ENCODE measurements around the gene A3GALT2.

A3GALT2 gene

DNA sequence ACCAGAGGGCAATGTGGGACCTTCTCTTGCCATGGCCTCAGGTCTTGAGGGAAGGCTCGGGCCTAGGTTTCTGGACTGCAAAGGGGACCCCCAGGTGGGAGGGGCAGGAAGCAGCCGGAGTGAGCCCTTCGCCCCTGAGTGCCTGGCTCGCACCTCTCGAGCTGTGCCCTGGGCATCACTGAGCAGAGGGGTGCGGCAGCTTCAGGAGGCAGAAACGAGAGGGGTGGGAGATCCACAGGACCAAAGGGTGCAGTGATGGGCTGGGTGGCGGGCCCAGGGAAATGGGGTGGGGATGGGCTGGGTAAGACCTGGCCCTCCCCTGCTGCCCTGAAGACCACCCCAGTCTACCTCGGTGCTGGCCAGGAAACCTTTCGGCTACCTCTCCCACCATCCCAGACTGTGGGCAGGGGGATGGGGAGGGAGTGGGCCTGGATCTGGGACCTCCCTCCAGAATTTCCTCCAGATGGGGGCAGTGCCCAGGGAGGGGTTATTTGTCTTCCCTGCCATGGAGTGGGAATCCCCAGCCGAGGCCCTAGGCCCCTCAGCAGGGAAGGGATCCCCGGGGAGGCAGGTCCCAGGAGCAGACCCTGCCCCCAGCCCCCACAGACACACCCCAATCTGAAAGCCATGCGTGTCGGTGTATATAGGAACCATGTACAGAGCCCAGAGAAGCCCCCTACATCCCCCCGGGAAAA is 21.3 kb downstream of the A3GALT2 start:
- Histone ChIP-seq H3K4me3 (ENCODE audit: extremely low read depth, insufficient read depth, low read length, poor library complexity, severe bottlenecking) (no peak overlapping the region), H3K4me1 (ENCODE audit: control insufficient read depth, insufficient read depth, low read length, poor library complexity, severe bottlenecking) (peaks cover 6% of the 10 kb centered on the region), H3K36me3 (ENCODE audit: control insufficient read depth, insufficient read depth, low read length) (peaks cover 73% of the 10 kb centered on the region), H3K27ac (ENCODE audit: low read depth, low read length, severe bottlenecking) (no peak overlapping the region), H3K9me3 (ENCODE audit: control insufficient read depth, low read length) (no peaks in the 10 kb centered on the region)
- WGBS, 2 experiments (ENCODE audit: insufficient coverage in 2 of 2) = 94 to 95% methylated on average over 7 to 10 of the region's 15 CpGs

DNA sequence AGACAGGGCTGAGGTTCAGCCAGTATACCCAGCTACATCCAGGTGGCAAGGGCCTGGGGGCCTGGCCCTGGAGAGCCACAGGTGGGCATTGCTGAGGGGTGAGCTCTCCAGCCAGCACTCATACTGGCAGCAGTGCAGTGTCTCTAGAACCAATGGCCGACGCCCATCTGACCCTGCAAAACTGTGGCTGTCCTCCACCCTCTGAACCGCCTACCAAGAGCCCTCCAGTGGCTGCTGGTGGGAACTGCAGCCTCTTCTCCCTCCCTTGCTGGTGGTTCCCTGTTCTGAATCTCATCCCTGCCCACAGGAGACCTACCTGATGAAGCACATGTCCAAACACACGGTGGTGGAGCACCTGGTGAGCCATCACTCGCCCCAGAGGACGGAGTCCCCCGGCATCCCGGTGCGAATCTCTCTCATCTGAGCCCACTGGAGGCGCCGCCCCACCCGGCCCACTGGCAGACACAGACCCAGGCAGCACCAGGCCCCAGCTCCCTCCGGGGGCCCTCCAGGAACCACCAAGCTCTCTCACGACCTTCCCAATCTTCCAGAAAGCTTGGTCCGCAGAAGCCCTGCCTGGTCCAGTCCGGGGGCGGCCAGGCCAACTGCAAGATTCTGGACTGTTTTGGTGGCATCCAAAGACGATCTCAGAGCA is 22.1 kb downstream of the A3GALT2 start:
- H3K4me1 ChIP-seq (ENCODE audit: control insufficient read depth, insufficient read depth, low read length, poor library complexity, severe bottlenecking) = no peaks in the 10 kb centered on the region
- H3K4me3 ChIP-seq (ENCODE audit: extremely low read depth, insufficient read depth, low read length, poor library complexity, severe bottlenecking) = no peak overlapping the region
- 74 to 84% methylated on average over 17 to 18 of the region's 18 CpGs for WGBS, 2 experiments (ENCODE audit: insufficient coverage in 2 of 2)
- H3K27ac ChIP-seq (ENCODE audit: low read depth, low read length, severe bottlenecking) = no peak overlapping the region
- H3K36me3 ChIP-seq (ENCODE audit: control insufficient read depth, insufficient read depth, low read length) = peaks cover 80% of the 10 kb centered on the region
- no peaks in the 10 kb centered on the region for H3K9me3 ChIP-seq (ENCODE audit: control insufficient read depth, low read length)

DNA sequence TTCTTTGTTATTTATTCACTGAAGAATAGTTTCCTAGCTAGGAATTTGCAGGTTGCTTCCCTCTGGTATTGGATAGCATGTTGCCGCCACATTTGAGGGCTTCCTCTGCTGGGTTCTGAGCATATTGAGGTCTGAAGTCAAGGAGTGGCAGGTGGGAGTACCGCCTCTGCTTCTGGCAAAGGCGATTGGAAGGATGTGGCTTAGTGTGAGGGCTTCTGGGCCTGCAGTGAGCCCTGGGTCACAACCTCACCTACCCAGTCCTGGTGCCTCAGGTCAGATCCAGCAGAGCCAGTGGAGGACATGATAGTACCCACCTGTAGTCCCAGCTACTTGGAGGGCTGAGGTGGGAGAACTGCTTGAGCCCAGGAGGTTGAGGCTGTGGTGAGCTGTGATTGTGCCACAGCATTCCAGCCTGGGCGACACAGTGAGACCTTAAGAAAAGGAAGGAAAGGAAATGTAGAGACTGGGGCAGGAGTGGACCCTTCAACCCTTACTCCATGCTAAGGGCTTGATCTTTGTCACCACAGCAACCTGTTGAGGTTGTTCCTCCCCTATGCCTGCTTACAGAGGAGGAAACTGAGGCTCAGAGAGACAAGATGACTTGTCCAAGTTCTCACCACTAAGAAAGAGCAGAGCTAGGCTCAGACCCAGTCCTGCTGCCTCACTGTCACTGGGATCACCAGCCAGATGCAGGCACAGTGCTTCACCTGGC is 22.8 kb downstream of the A3GALT2 start:
- Histone ChIP-seq H3K4me1 (ENCODE audit: control insufficient read depth, insufficient read depth, low read length, poor library complexity, severe bottlenecking) (no peaks in the 10 kb centered on the region), H3K27ac (ENCODE audit: low read depth, low read length, severe bottlenecking) (no peak overlapping the region), H3K4me3 (ENCODE audit: extremely low read depth, insufficient read depth, low read length, poor library complexity, severe bottlenecking) (no peak overlapping the region), H3K9me3 (ENCODE audit: control insufficient read depth, low read length) (no peaks in the 10 kb centered on the region), H3K36me3 (ENCODE audit: control insufficient read depth, insufficient read depth, low read length) (peaks cover 87% of the 10 kb centered on the region)
- WGBS, 2 experiments (ENCODE audit: insufficient coverage in 2 of 2) = 100% methylated on average over 1 to 3 of the region's 4 CpGs

DNA sequence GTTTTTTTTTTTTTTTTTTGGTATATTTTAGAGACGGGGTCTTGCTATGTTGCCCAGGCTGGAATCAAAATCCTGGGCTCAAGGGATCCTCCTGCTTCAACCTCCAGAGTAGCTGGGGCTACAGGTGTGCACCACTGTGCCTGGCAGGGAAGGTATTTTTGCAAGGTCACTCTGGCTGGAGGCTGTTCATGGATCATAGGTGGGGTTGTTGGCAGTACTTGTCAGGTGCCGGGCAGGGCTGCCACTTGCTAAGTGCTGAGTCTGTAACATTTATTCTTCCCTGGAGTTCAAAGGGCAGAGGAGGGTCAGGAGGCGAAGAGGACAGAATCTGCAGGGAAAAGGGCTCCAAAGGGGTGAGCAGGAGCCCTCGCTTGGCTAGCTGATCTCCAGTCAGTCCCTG is 24.1 kb downstream of the A3GALT2 start:
- Histone ChIP-seq H3K4me3 (ENCODE audit: extremely low read depth, insufficient read depth, low read length, poor library complexity, severe bottlenecking) (no peak overlapping the region), H3K36me3 (ENCODE audit: control insufficient read depth, insufficient read depth, low read length) (peaks cover 87% of the 10 kb centered on the region), H3K4me1 (ENCODE audit: control insufficient read depth, insufficient read depth, low read length, poor library complexity, severe bottlenecking) (no peaks in the 10 kb centered on the region), H3K9me3 (ENCODE audit: control insufficient read depth, low read length) (no peaks in the 10 kb centered on the region), H3K27ac (ENCODE audit: low read depth, low read length, severe bottlenecking) (no peak overlapping the region)
- WGBS, 2 experiments (ENCODE audit: insufficient coverage in 2 of 2) = 92 to 96% methylated on average over 2 to 4 of the region's 4 CpGs

DNA sequence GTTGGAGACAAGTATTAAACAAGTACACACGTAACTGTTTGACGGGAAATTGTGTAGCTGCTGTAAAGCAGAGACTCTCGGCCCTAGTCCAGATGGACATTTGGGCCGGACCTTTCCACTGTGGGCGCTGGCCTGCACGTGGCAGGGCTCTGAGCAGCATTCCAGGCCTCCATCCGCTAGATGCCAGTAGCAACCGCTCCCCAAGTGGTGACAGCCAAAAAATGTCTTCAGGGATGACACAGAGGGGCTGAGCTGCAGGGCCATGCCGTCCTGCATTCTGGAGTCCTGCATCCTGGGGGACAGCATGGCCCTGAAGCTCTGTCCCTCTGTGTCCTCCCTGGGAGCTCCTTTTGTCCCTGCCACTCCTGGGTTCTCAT is 24.8 kb downstream of the A3GALT2 start:
- WGBS, 2 experiments (ENCODE audit: insufficient coverage in 2 of 2) = 95 to 97% methylated on average over 9 of the region's 9 CpGs

DNA sequence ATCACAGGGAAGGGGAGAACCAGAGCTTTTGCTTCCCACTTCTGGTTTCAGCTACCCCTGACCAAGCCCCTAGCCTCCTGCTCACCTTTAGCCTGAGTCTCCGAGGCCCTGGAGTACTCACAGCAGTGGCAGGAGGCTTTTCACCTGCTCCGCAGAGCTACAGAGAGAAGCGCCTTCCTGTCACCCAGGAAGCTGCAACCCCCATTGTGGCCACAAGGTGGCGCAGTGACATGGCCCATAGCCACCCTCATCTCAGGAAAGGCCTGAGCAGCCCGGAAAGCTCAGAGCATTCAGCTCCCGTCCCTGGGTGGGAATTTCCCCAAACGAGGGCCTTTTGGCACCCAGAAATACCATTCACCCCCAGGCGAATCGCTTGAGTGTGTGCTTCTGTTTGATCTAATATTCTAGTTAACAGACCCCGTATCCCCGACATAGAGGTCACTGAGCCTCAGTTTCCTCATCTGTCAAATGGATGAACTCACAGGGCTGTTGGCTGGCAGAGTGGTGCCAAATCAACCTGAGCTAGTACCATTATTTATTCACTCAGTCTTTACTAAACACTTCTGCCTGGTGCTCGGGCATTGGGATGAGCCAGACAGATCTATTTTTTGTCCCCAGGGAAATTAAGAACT is 25.3 kb downstream of the A3GALT2 start:
- 59 to 67% methylated on average over 6 to 9 of the region's 12 CpGs for WGBS, 2 experiments (ENCODE audit: insufficient coverage in 2 of 2)
- no peaks in the 10 kb centered on the region for H3K9me3 ChIP-seq (ENCODE audit: control insufficient read depth, low read length)
- H3K36me3 ChIP-seq (ENCODE audit: control insufficient read depth, insufficient read depth, low read length) = peaks cover 75% of the 10 kb centered on the region
- no peak overlapping the region for H3K27ac ChIP-seq (ENCODE audit: low read depth, low read length, severe bottlenecking)
- no peak overlapping the region for H3K4me3 ChIP-seq (ENCODE audit: extremely low read depth, insufficient read depth, low read length, poor library complexity, severe bottlenecking)
- no peaks in the 10 kb centered on the region for H3K4me1 ChIP-seq (ENCODE audit: control insufficient read depth, insufficient read depth, low read length, poor library complexity, severe bottlenecking)

More for the DNA sequence above, 24.8 kb downstream of the A3GALT2 start:
- Histone ChIP-seq H3K9me3 (ENCODE audit: control insufficient read depth, low read length) (no peaks in the 10 kb centered on the region), H3K27ac (ENCODE audit: low read depth, low read length, severe bottlenecking) (no peak overlapping the region), H3K4me1 (ENCODE audit: control insufficient read depth, insufficient read depth, low read length, poor library complexity, severe bottlenecking) (no peaks in the 10 kb centered on the region), H3K4me3 (ENCODE audit: extremely low read depth, insufficient read depth, low read length, poor library complexity, severe bottlenecking) (no peak overlapping the region), H3K36me3 (ENCODE audit: control insufficient read depth, insufficient read depth, low read length) (peaks cover 79% of the 10 kb centered on the region)

DNA sequence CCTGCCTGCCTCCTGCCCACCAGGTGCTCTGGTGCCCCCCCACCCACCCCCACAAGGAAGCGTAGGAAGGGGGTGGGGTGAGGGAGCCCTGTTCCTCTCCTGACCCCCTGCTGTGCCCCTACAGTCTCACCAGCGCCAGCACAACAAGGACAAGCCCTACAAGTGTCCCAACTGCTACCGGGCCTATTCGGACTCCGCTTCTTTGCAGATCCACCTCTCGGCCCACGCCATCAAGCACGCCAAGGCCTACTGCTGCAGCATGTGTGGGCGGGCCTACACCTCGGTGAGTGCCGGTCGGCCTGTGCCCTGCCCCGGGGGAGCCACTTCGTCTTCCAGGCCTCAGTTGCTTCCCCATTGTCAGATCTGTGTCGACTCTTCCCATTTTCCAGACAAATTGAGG is 25.9 kb downstream of the A3GALT2 start:
- Histone ChIP-seq H3K4me3 (ENCODE audit: extremely low read depth, insufficient read depth, low read length, poor library complexity, severe bottlenecking) (no peak overlapping the region), H3K36me3 (ENCODE audit: control insufficient read depth, insufficient read depth, low read length) (peaks cover 72% of the 10 kb centered on the region), H3K4me1 (ENCODE audit: control insufficient read depth, insufficient read depth, low read length, poor library complexity, severe bottlenecking) (no peaks in the 10 kb centered on the region), H3K9me3 (ENCODE audit: control insufficient read depth, low read length) (no peaks in the 10 kb centered on the region), H3K27ac (ENCODE audit: low read depth, low read length, severe bottlenecking) (no peak overlapping the region)
- WGBS, 2 experiments (ENCODE audit: insufficient coverage in 2 of 2) = 79 to 89% methylated on average over 12 to 14 of the region's 15 CpGs

DNA sequence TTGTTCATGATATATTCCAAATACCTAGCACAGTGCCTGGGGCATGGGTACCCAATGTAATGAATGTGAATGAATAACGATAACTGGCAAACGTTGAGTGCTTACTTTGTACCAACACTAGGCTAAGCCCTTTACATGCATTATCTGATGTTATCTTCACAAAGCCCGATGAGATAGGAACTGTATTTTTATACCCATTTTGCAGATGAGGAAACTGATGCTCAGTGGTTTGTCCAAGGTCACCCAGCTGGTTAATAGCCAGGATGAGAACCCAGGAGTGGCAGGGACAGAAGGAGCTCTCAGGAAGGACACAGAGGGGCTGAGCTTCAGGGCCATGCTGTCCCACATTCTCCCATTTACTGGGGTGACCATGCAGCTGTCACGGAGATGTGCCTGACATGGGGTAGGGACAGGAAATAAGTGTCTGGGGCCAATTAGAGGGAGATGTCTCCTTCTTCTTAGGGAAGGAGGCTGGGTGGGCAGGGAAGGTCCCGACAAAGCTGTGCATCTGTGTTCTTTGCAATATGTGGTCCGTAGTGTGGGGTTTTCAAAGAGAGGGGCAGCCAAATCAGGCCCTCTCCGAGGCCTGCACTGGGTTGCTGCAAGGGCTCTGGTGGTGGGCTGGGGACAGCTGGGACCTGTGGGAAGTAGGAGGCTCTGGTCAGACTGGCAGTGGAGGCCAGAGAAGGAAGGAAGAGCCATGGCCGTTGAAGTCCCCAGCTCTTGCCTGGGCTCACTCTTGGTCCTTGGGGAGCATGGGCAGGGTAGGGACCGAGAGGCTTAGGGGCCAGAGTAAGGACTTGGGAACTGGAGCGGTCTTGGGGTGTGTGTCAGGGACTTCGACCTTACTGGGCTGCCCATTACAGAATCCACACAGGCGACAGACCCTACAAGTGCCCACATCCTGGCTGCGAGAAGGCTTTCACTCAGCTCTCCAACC is 26.6 kb downstream of the A3GALT2 start:
- peaks cover 72% of the 10 kb centered on the region for H3K36me3 ChIP-seq (ENCODE audit: control insufficient read depth, insufficient read depth, low read length)
- H3K9me3 ChIP-seq (ENCODE audit: control insufficient read depth, low read length) = no peaks in the 10 kb centered on the region
- no peak overlapping the region for H3K27ac ChIP-seq (ENCODE audit: low read depth, low read length, severe bottlenecking)
- H3K4me1 ChIP-seq (ENCODE audit: control insufficient read depth, insufficient read depth, low read length, poor library complexity, severe bottlenecking) = no peaks in the 10 kb centered on the region
- H3K4me3 ChIP-seq (ENCODE audit: extremely low read depth, insufficient read depth, low read length, poor library complexity, severe bottlenecking) = no peak overlapping the region
- 97 to 100% methylated on average over 6 to 11 of the region's 13 CpGs for WGBS, 2 experiments (ENCODE audit: insufficient coverage in 2 of 2)

DNA sequence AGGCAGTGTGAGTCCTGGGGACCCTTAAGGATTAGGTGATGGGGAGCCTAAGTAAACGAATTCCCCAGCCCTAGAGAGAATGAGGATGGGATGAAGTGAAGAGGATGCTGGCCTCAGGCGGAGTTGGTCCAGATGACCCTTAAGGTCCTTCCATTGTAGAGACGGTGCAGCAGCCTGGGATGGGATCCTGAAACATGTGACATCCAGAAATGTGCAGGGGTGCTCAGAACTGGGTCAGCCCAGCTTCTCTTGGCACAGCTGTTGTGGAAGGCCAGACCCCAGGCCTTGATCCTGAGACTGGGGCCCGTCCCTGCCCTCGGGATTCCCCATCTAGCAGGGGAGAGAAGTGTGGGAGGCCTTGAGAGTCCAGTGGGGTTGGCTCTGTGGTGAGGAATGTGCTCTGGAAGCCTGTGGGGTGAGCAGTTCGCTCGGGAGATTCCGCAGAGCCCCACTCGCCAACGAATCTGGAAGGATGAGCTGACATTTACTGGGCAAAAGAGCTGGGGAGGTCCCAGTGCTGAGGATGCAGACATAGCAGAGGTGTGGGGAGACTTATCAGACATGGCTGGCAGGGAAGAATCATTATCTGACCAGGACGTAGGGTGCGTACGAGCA is 28.1 kb downstream of the A3GALT2 start:
- Histone ChIP-seq H3K36me3 (ENCODE audit: control insufficient read depth, insufficient read depth, low read length) (peaks cover 71% of the 10 kb centered on the region), H3K4me1 (ENCODE audit: control insufficient read depth, insufficient read depth, low read length, poor library complexity, severe bottlenecking) (peaks cover 3% of the 10 kb centered on the region), H3K9me3 (ENCODE audit: control insufficient read depth, low read length) (no peaks in the 10 kb centered on the region), H3K4me3 (ENCODE audit: extremely low read depth, insufficient read depth, low read length, poor library complexity, severe bottlenecking) (no peak overlapping the region), H3K27ac (ENCODE audit: low read depth, low read length, severe bottlenecking) (no peak overlapping the region)
- WGBS, 2 experiments (ENCODE audit: insufficient coverage in 2 of 2) = 96% methylated on average over 13 of the region's 13 CpGs
